Measurements from ENCODE around the gene PHPT1.
"Not testable (repeated sequence)": the region's sequence is repeated elsewhere in the genome, so short reads cannot be mapped to it uniquely, and the experiment has no call there.

PHPT1 gene

DNA sequence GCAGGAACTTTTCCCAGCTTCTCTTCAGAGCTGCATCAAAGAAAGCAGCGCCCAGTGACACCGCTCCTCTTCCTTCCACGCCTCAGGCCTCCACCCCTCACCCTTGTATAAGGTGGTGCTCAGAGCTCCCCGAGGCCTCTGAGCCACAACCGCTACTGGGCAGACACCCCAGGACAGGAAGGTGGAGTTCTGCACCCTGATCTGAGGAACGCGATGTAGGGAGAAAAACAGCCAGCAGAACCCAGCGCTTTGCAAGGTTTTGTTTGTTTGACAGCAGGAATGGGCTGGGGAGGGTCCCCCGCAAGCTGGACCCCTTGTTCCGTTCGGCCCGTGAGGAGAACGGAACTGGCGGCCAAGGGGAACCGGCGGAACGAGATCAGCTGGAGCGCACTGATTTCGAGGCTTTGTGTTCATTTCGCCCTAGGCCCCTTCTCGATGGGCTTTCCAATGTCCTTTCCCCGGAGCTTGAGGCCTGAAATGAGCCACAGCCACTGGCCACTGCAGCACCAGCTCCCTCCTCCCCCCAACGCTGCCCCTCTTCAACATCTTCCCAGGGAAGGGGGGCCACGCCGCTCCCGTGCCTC lies 12.8 kb downstream of the PHPT1 start:
- no peak for DNase-seq

DNA sequence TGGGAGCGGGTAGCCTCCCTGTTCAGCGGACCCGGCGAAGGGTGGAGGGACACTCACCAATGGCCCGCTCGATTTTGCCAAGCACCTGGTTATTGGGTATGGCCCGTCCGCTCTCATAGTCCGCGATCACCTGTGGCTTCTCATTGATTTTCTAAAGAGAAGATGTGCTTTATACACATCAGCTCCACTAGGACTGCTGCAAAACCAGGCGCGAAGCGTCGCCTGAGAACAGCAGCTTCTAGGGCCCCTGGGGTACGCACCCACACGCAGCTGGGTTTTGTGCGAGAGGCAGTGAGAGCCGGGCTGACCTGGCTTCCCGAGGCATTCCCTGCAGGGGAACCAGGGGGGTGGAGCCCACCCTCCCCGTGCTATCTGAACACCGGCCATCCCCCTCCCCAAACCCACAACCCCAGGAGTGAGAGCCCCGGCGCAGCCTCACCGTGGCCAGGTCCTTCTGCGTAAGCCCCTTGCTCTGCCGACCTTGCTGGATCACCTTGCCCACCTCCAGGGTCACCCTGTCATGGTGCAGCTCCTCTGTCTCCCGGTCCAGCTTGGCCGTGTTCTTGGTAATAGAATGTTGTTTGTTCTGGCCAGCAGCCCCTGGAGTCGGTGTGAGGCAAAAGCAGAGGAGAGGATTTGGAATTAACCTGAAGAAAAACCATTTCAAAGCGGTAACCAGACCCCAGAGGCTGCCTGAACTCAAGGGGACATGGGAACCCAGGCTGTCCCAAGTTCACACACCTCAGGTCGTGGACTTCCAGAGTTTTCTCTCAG lies 13.8 kb downstream of the PHPT1 start:
- DNase-seq: no peak

DNA sequence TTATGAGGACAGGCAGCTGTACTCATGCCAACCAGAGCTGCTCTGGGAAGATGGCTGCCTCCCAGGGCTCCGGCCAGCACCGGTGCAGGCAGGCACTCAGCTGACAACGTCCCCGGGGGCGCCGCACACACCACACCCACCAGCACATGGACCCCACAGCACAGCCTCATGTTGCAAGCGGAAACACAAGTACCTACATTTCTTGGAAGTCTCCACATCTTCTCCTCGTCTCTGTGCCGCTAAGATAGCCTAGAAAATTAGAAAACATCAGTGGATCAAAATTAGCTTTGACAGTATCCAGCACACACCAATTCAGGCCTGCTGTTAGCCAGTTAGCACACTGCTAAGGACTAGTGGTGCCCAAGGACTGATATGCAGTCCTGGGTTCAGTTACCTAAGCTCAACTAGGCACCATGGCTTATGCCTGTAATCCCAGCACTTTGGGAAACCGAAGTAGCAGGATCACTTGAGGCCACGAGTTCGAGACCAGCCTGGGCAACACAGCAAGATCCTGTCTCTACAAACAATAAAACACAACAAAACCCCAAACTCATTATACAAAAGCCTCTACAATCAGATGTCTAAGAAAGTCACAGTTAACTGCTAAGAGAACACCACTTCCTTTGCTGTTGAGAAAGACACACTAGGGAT lies 14.5 kb downstream of the PHPT1 start:
- no peak for DNase-seq

DNA sequence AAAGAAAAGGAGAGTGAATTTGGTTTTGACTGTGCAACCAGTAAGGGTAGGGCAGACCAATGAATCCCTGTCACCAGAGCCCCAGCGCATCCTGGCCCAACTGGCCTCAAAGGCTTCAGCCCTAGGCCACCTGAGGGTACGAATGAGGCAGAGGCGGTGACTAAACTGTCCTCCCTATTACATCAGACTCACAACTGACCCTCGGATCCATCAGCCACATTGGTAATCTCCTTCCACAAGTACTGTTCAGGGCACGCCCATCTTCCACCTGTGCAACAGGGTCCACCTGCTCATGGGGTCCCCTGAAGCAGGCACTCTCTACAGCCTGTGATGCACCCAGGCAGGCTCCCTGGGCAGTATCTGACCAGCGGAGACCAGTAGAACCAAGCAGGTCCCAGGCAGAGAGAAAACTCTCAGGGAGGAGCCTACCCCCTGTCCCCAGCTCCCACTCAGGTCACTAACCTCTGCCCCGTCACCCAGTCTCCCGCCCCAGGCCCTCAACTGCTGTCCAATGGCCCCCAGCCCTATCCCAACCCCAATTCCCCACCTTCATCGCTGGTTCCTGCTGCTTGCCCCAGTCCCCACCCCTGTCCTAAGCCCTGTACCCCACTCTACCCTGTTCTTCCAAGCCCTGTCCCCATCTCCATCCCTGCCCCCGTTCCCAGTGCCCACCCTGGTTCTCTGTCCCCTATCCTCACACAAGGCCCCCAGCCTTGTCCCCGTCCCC lies 16.0 kb downstream of the PHPT1 start:
- no peak for DNase-seq

DNA sequence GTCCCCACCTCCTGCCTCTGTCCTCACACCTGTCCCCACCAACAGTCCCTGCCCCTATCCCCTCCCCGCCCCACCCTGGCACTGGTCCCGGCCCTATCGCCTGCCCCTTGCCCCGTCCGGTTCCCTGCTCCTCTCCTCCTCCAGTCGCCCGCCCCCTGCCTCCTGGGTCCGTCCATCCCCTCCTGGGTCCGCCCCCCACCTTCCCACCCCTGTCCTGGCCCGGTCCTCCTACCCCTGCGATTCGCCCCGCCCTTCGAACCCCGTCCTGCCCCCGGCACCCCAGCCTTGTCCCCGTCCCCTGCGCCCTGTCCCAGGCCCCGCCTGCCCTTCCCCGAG lies 16.5 kb downstream of the PHPT1 start:
- no peak for DNase-seq

DNA sequence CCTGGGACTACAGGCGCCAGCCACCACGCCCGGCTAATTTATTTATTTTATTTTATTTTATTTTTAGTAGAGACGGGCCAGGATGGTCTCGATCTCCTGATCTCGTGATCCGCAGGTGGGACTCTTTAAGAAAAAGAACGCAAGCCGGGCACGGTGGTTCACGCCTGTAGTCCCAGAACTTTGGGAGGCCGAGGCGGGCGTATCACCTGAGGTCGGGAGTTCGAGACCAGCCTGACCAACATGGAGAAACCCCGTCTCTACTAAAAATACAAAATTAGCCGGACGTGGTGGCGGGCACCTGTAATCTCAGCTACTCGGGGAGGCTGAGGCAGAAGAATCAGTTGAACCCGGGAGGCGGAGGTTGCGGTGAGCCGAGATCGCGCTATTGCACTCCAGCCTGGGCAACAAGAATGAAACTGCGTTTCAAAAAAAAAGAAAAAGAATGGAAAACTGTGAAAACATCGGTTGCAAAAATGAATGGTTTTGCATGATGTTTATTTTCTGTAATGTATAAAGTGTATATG lies 17.8 kb downstream of the PHPT1 start:
- peak in 1 of 2 experiments; percentile 33 for DNase-seq

DNA sequence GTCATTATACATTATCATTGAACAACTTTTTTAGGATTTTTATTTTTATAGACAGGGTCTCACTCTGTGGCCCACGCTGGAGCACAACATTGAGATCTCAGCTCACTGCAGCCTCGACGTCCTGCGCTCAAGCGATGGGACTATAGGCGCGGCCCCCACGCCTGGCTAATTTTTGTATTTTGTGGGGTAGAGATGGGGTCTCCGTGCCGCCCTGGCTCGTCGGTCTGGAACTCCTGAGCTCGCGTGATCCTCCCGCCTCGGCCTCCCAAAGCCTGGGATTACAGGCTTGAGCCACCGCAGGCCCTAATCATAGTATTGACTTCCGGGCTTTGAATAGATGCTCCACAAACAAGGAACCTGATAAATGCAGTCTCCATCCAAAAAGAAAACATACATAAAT lies 18.3 kb downstream of the PHPT1 start:
- no peak for DNase-seq

DNA sequence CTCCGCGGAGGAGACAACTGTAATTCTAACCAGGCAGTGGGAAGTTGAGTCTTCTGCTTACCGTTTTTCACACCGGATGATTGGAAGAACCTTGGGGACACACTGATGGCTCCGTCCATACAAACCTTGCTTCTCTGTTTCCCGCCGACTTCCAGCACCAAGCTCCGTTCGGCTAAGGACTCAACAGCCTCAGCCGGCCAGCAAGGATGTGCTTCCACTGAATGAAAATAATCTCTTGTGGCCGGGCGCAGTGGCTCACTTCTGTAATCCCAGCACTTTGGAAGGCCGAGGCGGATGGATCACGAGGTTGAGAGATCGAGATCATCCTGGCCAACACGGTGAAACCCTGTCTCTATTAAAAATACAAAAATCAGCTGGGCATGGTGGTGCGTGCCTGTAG lies 18.7 kb downstream of the PHPT1 start:
- DNase-seq: no peak

DNA sequence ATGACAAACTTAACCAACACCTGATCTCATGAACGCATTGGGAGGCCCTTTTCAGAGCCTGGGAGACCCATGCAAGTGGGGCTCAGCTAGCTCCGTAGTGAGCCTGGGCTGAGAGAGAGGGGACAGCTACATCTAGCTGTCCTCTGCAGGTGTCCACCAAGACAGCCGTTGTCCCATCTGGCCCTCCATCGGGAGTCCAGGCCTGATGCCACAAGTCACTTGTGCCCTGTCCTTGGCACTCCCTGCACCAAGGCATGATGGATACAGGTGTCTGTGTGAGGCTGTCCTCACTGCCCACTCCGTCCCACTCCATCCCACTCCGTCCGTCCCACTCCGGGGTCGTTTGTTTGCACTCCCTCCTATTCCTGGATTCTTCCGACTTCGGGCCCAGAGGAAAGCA lies 19.4 kb downstream of the PHPT1 start:
- DNase-seq: no peak

DNA sequence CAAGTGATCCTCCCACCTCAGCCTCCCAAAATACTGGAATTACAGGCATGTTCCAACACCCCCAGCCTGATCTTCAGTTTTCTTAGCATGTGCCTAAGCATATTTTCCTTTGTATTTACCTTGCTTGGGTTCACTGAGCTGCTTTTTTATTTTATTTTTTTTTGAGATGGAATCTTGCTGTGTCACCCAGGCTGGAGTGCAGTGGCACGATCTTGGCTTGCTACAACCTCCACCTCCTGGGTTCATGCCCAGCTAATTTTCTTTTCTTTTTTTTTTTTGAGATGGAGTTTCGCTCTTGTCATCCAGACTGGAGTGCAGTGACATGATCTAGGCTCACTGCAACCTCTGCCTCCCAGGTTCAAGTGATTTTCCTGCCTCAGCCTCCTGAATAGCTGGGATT lies 20.4 kb downstream of the PHPT1 start:
- not testable (repeated sequence) for DNase-seq

DNA sequence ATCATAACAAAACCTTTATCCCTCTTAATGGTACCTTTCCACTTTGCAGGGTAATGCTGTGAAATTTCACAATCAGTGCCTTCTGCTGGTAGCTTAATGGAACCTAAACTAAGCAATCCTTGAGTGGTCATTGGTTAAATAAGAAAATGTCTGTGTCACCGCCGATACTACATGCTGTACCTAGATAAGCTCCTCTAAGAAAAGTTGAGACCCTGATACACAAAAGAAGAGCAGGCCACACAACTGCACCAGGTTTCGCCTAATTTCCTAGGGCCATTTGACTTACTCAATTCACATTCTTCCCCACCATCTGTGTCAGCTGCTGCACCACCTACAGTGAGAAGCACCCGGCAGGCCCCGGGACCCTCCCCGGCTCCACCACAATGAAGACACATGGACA lies 25.9 kb downstream of the PHPT1 start:
- no peak for DNase-seq

DNA sequence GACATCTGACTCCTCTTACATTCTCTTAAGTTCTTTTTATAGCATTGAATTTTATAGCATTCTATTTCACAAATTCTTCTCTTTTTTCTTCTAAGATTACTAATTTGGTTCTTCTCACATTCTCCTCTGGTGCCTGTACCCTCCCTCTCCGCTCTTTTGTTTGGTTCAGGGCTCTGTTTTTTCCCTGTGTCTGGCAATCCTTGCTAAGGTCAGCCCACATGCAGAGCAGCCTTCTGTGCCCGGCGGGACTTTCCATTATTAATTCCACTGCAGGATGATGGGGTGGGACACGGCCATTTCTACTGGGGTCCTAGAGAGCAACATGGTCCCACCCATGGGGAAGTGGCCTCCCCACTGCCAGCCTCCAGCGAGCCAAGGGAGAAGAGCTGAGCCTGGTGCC lies 27.3 kb downstream of the PHPT1 start:
- DNase-seq: no peak

DNA sequence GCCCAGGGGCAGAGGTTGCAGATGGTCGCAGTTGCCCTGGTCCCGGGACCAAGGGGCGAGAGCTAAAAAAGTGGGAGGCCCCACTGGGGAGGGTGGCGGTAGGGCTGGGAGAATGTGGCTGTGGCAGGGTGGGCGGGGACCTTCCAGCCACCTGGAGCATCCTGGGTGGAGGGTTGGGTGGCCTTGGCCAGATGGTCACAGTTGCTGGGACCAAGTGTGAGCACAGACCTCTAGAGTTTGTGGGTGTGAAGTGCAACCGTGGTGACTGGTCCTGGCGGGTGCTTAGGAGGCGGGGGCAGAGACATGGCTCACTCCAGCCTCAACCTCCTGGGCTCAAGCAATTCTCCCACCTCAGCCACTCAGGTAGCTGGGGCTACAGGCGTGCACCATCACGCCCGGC lies 31.4 kb downstream of the PHPT1 start:
- DNase-seq: peak in 1 of 2 experiments; percentile 31

DNA sequence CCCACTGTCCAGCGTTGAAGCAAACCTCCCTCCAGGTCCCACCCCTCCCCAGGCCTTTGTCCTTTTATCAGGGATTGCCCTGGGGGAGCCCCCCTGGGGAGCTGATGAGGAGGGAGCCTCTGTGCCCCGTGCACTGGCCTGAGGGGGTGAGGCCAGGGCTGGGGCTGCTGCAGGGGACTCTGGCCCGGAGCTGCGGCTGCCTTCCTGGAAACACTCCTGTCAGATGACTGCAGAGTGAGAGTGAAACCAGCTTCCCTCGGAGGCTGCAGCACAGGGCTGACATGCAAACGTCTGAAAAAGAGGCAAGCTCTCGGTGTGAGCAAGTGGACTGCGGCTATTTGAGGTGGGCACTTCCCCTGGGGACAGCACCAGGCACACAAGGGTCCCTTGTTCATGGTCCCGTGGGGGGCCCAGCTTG lies 32.5 kb downstream of the PHPT1 start:
- peak; percentile 71 to 79 for DNase-seq

DNA sequence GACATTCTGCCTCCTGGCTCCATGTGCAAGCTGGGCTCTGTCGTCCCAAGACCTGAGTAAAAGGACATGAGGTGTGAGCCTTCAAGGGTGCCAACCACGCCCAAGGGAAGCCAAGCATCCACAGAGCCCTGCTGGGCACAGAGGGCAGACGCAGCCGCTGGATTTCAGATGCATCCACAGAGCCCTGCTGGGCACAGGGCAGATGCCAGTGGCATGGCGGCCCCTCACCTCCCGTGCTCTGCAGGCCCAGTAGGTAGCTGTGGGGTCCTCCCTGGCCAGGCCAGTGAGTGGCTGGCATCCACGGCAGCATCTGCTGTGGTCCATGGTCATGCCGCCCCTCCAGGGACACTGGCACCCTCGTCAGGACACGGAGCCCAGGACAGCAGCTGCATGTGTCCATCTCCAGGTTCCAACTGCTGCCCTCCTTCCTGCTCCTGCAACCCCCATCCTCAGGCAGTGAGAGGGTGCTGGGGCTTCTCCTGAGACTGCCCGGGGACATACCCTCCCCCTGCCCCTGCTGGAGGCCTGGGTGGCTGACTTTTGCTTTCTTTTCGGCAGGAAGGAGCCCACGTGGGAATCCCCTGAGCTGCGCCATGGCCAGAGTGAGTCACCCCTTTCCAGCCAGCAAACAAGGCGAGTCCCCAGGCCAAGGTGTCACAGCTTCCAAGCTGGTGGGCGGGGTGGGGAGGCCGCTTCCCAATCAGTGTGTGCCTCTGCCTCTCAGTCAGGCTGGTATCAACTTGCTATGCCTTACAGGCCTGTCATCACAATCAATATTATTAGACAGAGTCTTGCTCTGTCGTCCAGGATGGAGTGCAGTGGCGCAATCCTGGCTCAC lies 33.1 kb downstream of the PHPT1 start:
- peak; percentile 90 to 93 for DNase-seq

DNA sequence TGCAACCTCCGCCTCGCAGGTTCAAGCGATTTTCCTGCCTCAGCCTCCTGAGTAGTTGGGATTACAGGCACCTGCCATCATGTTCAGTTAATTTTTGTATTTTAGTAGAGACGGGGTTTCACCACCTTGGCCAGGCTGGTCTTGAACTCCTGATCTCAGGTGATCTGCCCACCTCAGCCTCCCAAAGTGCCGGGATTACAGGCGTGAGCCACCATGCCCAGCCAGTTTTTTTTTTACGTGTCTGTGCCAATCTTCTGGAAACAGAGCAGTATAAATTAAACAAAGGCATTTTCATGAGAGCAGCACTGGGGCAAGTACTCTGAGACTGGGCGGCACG lies 33.7 kb downstream of the PHPT1 start:
- not testable (repeated sequence) for DNase-seq

DNA sequence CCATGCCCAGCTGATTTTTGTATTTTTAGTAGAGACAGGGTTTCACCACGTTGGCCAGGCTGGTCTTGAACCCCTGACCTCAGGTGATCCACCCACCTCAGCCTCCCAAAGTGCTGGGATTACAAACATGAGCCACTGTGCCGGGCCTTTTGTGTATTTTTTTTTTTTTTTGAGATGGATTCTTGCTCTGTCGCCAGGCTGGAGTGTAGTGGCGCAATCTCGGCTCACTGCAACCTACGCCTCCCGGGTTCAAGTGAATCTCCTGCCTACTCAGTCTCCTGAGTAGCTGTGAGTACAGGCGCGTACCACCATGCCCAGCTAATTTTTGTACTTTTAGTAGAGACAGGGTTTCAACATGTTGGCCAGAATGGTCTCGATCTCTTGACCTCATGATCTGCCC lies 34.5 kb downstream of the PHPT1 start:
- DNase-seq: not testable (repeated sequence)

DNA sequence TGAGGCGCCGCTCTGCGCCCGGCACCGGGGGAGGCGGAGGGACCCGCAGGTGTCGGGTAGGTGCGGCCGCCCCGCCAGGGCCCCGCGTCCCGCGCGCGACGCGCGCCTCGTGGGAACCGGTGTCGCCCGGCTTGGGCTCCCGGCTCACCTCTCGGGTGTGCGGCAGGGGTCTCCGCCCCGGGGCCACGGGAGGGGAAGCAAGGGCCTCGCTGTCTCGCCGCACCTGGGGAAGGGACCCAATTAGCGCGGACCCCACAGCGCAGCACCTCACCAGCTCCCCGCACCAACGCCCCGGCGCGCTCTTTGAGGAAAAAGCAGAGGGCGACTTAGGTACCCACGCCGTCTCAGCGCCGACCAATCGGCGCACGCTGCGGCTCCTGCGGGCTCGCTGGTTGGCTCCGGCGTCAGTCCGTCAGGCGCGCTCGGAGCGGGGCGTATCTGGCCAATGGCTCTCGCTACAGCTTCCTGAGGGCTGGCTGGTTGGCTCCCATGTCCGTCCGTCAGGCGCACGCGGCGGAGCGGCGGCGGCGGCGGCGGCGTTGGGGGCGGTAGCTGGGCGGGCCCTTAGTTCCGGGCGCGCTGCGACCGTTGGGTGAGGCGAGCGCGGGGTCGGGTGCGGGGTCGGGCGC lies 36.9 kb downstream of the PHPT1 start, which contains the start of gene TRAF2:
Gene TRAF2 (plus strand): TSS at position 567 of the 629 bp plus-strand sequence. CDS start 12,225 bp downstream, outside the sequence.
- DNase-seq: peak; percentile 97 to 99

DNA sequence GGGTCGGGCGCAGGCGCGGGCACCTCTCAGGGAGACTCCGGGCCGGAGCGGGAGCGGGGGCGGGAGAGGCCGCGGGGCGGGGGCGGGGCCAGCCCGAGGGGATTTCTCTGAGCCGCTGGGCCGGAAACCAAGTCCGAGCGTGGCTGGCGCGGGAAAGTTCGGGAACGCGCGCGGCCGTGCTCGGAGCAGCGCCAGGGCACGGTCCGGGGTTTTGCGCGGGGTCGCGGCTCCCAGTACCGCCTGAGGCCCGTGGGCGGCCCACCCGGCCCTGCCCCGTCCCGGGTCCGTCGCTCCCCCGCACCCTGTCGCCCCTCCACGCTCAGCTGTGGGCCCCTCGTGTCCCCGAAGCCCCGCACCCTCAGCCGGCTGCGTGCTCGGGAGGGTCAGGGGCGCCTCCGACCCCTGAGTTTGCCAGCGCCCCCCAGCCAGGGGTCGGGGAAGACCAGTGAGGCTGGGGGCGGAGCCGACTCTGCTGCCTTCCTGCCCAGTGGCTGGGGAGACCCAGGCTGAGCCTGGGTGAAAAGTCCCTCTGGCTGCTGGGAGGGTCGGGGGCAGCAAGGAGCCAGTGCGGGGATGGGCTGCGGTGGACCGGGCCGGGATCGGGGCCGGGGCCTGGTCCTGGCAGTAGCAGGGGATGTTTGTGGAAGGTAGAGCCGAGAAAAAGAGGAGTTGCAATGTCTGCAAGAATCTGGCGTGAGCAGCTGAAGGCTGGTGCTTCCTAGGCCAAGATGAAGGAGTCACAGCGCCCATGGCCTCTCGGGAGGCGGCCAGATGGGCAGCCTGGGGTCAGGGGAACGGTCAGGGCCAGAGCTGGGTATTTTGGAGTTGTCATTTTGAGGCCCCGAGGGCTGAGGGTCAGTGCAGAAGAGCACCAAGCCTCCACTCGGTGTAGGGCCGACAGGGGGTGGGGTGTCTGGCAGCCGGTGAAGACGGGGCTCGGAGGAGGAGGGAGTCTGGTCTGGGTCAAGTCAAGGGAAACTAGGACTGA lies 37.7 kb downstream of the PHPT1 start:
- DNase-seq: peak; percentile 65 to 71

DNA sequence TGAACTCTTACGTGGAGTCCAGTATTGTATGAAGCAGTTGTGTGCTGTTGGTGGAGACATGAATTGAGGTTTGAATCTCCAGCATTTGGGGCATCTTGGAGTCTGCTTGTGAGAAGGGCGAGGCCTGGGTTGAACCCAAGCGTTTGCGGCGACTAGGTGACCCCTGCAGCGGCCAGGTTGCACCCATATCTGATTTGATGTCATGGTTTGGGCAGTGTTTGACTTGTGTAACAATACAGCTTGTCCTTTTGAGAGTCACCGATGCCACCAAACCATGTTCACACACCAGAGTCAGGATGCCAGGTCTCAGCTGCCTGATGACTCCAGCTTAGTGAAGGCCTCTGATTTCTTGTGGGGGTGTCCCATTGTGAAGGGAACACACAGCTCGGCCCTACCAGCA lies 39.2 kb downstream of the PHPT1 start:
- no peak for DNase-seq

DNA sequence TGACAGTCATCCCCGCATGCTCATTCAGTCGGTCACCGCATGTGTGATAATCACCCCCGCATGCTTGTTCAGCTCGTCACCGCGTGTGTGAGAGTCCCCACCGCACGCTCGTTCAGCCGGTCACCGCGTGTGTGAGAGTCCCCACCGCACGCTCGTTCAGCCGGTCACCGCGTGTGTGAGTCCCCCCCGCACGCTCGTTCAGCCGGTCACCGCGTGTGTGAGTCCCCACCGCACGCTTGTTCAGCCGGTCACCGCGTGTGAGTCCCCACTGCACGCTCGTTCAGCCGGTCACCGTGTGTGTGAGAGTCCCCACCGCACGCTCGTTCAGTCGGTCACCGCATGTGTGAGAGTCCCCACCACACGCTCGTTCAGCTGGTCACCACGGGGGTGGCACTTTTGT lies 40.6 kb downstream of the PHPT1 start:
- no peak for DNase-seq

Data from activated T-cell treated with anti-CD3 and anti-CD28 coated beads, Interleukin-2, amount 50 U/mL, for 48 hours (primary cell).